Astrocyte (in vitro differentiated cells and primary cell): Measurements from ENCODE around the gene ARID5B. TPM values are rescaled to one million over a fixed set of nuclear protein-coding genes. Genes with fewer than 3 reads are reported as not detected.
"Not testable (repeated sequence)": the region's sequence is repeated elsewhere in the genome, so short reads cannot be mapped to it uniquely, and the experiment has no call there.

Experiments
- DNase-seq: peaks from one replicate; pipeline ENCODE4 v3.0.0-alpha.2; 2010; ENCODE audit warnings: low read depth
- FAIRE-seq: peaks from 2 replicates; lab custom pipeline; 2011; peaks lifted over from hg19 to GRCh38; lab: Jason Lieb, UNC
- H2AFZ ChIP-seq: 2 replicates; pipeline ENCODE4 v1.6.0; 2012; ENCODE audit warnings: low read depth, low read length, inconsistent platforms
- H3K27ac ChIP-seq: 2 replicates; pipeline ENCODE4 v1.5.1; 2011; ENCODE audit warnings: low read depth, low read length, inconsistent platforms
- H3K27me3 ChIP-seq: 2 replicates; pipeline ENCODE4 v1.6.0; 2011; ENCODE audit warnings: low read length, inconsistent platforms; ENCODE audit not compliant: insufficient read depth
- H3K36me3 ChIP-seq: 2 replicates; pipeline ENCODE4 v1.5.1; 2011; ENCODE audit warnings: low read length, inconsistent platforms; ENCODE audit not compliant: insufficient read depth
- H3K4me1 ChIP-seq: 2 replicates; pipeline ENCODE4 v1.5.1; 2011; ENCODE audit warnings: low read length, inconsistent platforms; ENCODE audit not compliant: insufficient read depth
- H3K4me2 ChIP-seq: 2 replicates; pipeline ENCODE4 v1.6.0; 2012; ENCODE audit warnings: low read length, inconsistent platforms
- H3K4me3 ChIP-seq: 2 replicates; pipeline ENCODE4 v1.5.1; 2011; ENCODE audit warnings: low read depth, mild to moderate bottlenecking, low read length, inconsistent platforms; ENCODE audit not compliant: insufficient read depth
- H3K79me2 ChIP-seq: 2 replicates; pipeline ENCODE4 v1.6.0; 2012; ENCODE audit warnings: mild to moderate bottlenecking, low read length, inconsistent platforms; ENCODE audit not compliant: insufficient read depth
- H3K9ac ChIP-seq: 2 replicates; pipeline ENCODE4 v1.6.0; 2012; ENCODE audit warnings: mild to moderate bottlenecking, low read length, inconsistent platforms
- H3K9me3 ChIP-seq: 2 replicates; pipeline ENCODE4 v1.5.1; 2012; ENCODE audit warnings: low read depth, mild to moderate bottlenecking, low read length, inconsistent platforms; ENCODE audit not compliant: insufficient read depth
- H4K20me1 ChIP-seq: 2 replicates; pipeline ENCODE4 v1.6.0; 2012; ENCODE audit warnings: low read length, inconsistent platforms; ENCODE audit not compliant: insufficient read depth
- H3K27ac Mint-ChIP-seq: one replicate; pipeline ENCODE4 v1.8.0; 2021; ENCODE audit warnings: mild to moderate bottlenecking, mixed read lengths; ENCODE audit not compliant: unreplicated experiment
- H3K27me3 Mint-ChIP-seq: one replicate; pipeline ENCODE4 v1.8.0; 2021; ENCODE audit warnings: low read depth, mixed read lengths; ENCODE audit not compliant: unreplicated experiment
- H3K36me3 Mint-ChIP-seq: one replicate; pipeline ENCODE4 v1.8.0; 2021; ENCODE audit warnings: low read depth, mixed read lengths; ENCODE audit not compliant: unreplicated experiment
- H3K4me1 Mint-ChIP-seq: one replicate; pipeline ENCODE4 v1.8.0; 2021; ENCODE audit warnings: low read depth, mixed read lengths; ENCODE audit not compliant: unreplicated experiment
- H3K4me3 Mint-ChIP-seq: one replicate; pipeline ENCODE4 v1.8.0; 2021; ENCODE audit warnings: mild to moderate bottlenecking, moderate library complexity, mixed read lengths; ENCODE audit not compliant: unreplicated experiment
- H3K9me3 Mint-ChIP-seq: one replicate; pipeline ENCODE4 v1.8.0; 2021; ENCODE audit warnings: mild to moderate bottlenecking, mixed read lengths; ENCODE audit not compliant: unreplicated experiment
- EZH2 ChIP-seq: IDR thresholded peaks from 2 replicates; pipeline ENCODE4 v1.6.1; 2012; ENCODE audit warnings: mild to moderate bottlenecking, low read length, inconsistent platforms; ENCODE audit not compliant: insufficient read depth
- total RNA-seq: library from RNA; stranded (reverse); gene quantifications from 2 replicates; pipeline ENCODE4 v1.2.1, GENCODE V29; 2021
- TF ChIP-seq, protein P1 (sequence below): IDR thresholded peaks from 2 replicates; pipeline ENCODE4 v1.5.1; 2011; ENCODE audit warnings: low read depth, mild to moderate bottlenecking, inconsistent platforms, low read length, moderate library complexity; ENCODE audit not compliant: insufficient read depth

The ARID5B gene
- total RNA-seq, 1 donor from 2014 or later: 66.0 TPM

DNA sequence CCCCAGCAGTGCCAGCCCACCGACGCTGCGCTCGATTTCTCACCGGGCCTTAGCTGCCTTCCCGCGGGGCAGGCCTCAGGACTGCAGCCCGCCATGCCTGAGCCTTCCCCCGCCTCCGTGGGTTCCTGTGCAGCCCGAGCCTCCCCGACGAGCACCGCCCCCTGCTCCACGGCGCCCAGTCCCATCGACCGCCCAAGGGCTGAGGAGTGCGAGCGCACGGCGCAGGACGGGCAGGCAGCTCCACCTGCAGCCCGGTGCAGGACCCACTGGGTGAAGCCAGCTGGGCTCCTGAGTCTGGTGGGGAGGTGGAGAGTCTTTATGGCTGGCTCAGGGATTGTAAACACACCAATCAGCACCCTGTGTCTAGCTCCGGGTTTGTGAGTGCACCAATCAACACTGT is 33.7 kb upstream of the ARID5B start:
- not testable (repeated sequence) for H3K9ac ChIP-seq, H3K27ac Mint-ChIP-seq, H3K36me3 ChIP-seq, H3K4me3 Mint-ChIP-seq, FAIRE-seq, H3K4me1 Mint-ChIP-seq, H3K79me2 ChIP-seq, DNase-seq, H4K20me1 ChIP-seq, H2AFZ ChIP-seq, H3K9me3 ChIP-seq, H3K36me3 Mint-ChIP-seq, H3K9me3 Mint-ChIP-seq, H3K4me3 ChIP-seq, H3K27me3 ChIP-seq, H3K27me3 Mint-ChIP-seq, H3K4me2 ChIP-seq, H3K27ac ChIP-seq
- H3K4me1 ChIP-seq: peaks cover 11% of the 10 kb centered on the region

DNA sequence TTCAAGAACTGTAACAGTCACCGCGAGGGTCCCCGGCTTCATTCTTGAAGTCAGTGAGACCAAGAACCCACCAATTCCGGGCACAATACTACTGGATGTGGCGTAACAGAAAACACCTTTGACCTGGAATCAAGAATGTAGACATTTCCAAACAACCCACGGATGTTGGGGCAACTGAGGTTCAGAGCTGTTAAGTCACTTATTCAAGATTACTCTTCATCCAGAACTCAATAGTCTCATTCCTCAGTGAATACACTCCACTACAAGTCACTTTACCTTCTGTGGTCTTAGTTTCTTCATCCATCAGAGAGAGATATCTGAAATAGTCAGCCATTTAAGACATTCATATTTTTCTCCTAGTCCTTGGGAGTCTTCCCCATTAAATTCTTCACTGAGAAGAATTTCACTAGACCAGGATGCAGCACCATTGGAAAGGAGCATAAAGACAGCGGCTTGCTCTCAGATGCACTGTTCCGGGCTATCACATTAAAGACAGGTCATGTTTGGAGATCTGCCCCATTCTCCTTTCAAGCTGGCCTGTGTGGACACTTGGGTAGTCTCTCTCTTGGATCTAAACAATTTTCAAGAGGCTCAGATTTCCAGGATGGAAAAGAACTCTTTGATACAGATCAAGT is 32.3 kb upstream of the ARID5B start:
- peak overlapping the region; percentile 56 for H2AFZ ChIP-seq
- no peak for TF ChIP-seq EZH2
- TF ChIP-seq, protein P1, sequence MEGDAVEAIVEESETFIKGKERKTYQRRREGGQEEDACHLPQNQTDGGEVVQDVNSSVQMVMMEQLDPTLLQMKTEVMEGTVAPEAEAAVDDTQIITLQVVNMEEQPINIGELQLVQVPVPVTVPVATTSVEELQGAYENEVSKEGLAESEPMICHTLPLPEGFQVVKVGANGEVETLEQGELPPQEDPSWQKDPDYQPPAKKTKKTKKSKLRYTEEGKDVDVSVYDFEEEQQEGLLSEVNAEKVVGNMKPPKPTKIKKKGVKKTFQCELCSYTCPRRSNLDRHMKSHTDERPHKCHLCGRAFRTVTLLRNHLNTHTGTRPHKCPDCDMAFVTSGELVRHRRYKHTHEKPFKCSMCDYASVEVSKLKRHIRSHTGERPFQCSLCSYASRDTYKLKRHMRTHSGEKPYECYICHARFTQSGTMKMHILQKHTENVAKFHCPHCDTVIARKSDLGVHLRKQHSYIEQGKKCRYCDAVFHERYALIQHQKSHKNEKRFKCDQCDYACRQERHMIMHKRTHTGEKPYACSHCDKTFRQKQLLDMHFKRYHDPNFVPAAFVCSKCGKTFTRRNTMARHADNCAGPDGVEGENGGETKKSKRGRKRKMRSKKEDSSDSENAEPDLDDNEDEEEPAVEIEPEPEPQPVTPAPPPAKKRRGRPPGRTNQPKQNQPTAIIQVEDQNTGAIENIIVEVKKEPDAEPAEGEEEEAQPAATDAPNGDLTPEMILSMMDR: no peak
- peaks cover 9% of the 10 kb centered on the region for H3K4me1 Mint-ChIP-seq
- H3K4me1 ChIP-seq: peaks cover 11% of the 10 kb centered on the region
- H3K27me3 Mint-ChIP-seq: no peaks in the 10 kb centered on the region
- no peak overlapping the region for H3K27ac Mint-ChIP-seq
- H3K9me3 ChIP-seq: no peaks in the 10 kb centered on the region
- no peak for FAIRE-seq
- no peak overlapping the region for H3K9ac ChIP-seq
- H3K9me3 Mint-ChIP-seq: no peaks in the 10 kb centered on the region
- H3K27me3 ChIP-seq: no peaks in the 10 kb centered on the region
- no peak for DNase-seq
- no peak overlapping the region for H3K4me3 Mint-ChIP-seq
- H3K36me3 ChIP-seq: no peaks in the 10 kb centered on the region
- H3K27ac ChIP-seq: no peak overlapping the region
- H4K20me1 ChIP-seq: no peaks in the 10 kb centered on the region
- H3K4me3 ChIP-seq: no peak overlapping the region
- H3K36me3 Mint-ChIP-seq: peaks cover 2% of the 10 kb centered on the region
- no peaks in the 10 kb centered on the region for H3K79me2 ChIP-seq
- peak overlapping the region; percentile 60 for H3K4me2 ChIP-seq

DNA sequence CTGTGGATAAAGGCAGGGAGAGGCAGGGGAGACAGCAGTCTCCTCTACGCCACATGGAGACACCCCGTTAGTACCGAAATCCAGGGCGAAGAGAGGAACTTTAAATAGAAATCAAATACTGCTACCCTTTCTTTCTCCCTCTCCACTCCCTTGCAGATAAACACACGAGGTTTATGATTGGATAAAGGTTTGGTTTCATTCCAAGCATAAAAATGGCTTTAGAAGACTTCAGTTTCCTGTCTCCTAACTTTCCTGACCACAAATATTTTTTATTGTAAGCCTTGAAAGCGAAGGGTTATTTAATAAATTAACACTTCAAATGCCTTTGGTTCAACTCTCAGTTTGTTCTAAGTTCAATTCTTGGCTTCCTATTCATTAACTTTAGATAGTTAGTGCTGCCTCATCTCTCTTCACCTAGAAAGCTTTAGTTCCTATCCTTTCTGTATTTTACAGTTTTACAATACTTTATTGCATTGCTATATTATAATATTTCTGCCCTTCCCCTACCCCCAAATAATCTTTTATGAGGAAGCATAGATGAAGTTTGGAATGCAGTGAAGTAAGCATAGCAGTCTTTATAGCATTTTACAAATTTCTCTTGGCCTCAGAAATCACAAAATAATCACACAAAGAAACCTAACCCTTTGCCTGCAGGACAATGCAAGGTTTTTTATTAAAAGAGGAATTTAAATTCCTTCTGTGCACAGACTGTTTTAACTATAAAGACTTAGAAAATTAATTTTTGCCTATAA is 31.5 kb upstream of the ARID5B start:
- peak; percentile 86 for DNase-seq
- TF ChIP-seq EZH2: no peak
- TF ChIP-seq, protein P1: no peak
- Histone ChIP-seq H4K20me1 (no peaks in the 10 kb centered on the region), H3K4me1 (peaks cover 11% of the 10 kb centered on the region), H3K27ac (no peak overlapping the region), H3K36me3 (no peaks in the 10 kb centered on the region), H3K27me3 (no peaks in the 10 kb centered on the region), H3K4me3 (no peak overlapping the region), H3K9me3 (no peaks in the 10 kb centered on the region), H3K79me2 (no peaks in the 10 kb centered on the region), H3K9ac (no peak overlapping the region), H2AFZ (peak overlapping the region; percentile 56), H3K4me2 (peak overlapping the region; percentile 60)
- Mint-ChIP-seq H3K27ac (no peak overlapping the region), H3K36me3 (peaks cover 2% of the 10 kb centered on the region), H3K4me1 (peaks cover 9% of the 10 kb centered on the region), H3K27me3 (peaks cover under 1% of the 10 kb centered on the region), H3K9me3 (no peaks in the 10 kb centered on the region), H3K4me3 (no peak overlapping the region)
- peak; percentile 43 for FAIRE-seq
